Ovary (tissue), 9 donors: Measurements from ENCODE around the gene FOXP1. TPM values are rescaled to one million over a fixed set of nuclear protein-coding genes. Genes with fewer than 3 reads are reported as not detected.

Source experiments
- DNase-seq, 5 donors: peaks; one replicate each; pipeline ENCODE4 v3.0.0-alpha.2; 2019 to 2020
- H3K27ac ChIP-seq, 2 donors: fragments of 200-600 bp; one replicate each; pipeline versions ENCODE4 v1.5.1 to v1.8.0; 2019 to 2022
- H3K27me3 ChIP-seq: fragments of 200-600 bp; one replicate; pipeline ENCODE4 v1.8.0; 2022
- H3K36me3 ChIP-seq: fragments of 200-600 bp; sonication (generic); one replicate; pipeline ENCODE4 v1.5.1; 2019
- H3K4me1 ChIP-seq: one replicate; pipeline ENCODE4 v1.8.1; 2013; ENCODE audit warnings: mild to moderate bottlenecking, moderate library complexity; ENCODE audit not compliant: insufficient read depth
- H3K4me3 ChIP-seq: fragments of 200-600 bp; sonication (generic); one replicate; pipeline ENCODE4 v1.5.1; 2017
- H3K9me3 ChIP-seq, 2 donors: fragments of 200-600 bp in 1 of 2; sonication (generic) in 1 of 2; one replicate each; pipeline versions ENCODE4 v1.5.1 to v1.8.1; 2013 to 2019; ENCODE audit warnings: mild to moderate bottlenecking in 1 of 2, moderate library complexity in 1 of 2
- CTCF ChIP-seq, 3 donors: fragments of 450-650 bp in 2 of 3; fragments of 200-600 bp in 1 of 3; IDR thresholded peaks; one replicate each; pipeline versions ENCODE4 v1.5.1 to v1.8.0; 2016 to 2022; ENCODE audit warnings: antibody characterized with exemption in 3 of 3, mild to moderate bottlenecking in 1 of 3
- EP300 ChIP-seq: sonication (generic); formaldehyde crosslinking; IDR thresholded peaks from one replicate; pipeline ENCODE4 v1.6.1; 2017; ENCODE audit warnings: antibody characterized with exemption
- POLR2A ChIP-seq: fragments of 450-650 bp; IDR thresholded peaks from one replicate; pipeline ENCODE4 v1.6.1; 2017; ENCODE audit warnings: antibody characterized with exemption, mild to moderate bottlenecking, moderate library complexity
- WGBS, 3 donors: extraction: QIAGEN DNeasy Blood & Tissue Kit in 1 of 3; methylation state at CpG; one replicate each; pipeline versions ENCODE4 v1.1.5 to v1.1.7; 2013 to 2017; 5-methylcytosine and 5-hydroxymethylcytosine counted together
- intact Hi-C, 4 donors: fragments of 100-400 bp; cut with DNase I; formaldehyde crosslinking; loops; one replicate each; pipeline versions ENCODE4 v1.11.0 to v1.15.1; 2022 to 2023
- polyA plus RNA-seq, 2 donors: library from polyadenylated mRNA; stranded (reverse); fragments of 200-250 nt in 1 of 2; fragments of 350-450 nt in 1 of 2; fragmentation: Illumina TruSeq in 1 of 2; extraction: RNeasy Lipid Tissue Mini Kit (QIAGEN cat#74804) in 1 of 2; gene quantifications; one replicate each; pipeline ENCODE4 v1.2.3, GENCODE V29; 2013 to 2014
- total RNA-seq, 7 donors: library from RNA; depleted of rRNA in 2 of 7; stranded (reverse); fragments of >200 nt in 2 of 7; fragmentation: NEBNext Ultra II Directional in 3 of 7; extraction: Animal tissue kit (Norgen Biotek cat#: 25700) in 3 of 7; gene quantifications; one replicate each; pipeline versions ENCODE4 v1.1.0 to v1.2.4, GENCODE V29; 2016 to 2023
- donor health status: DM: no; HTN: no; CAD: no; lungs with moderate emphysema.
- donor health status: DM: no; HTN: no; CAD: no.
- donor health status: Bipolar disorder and iron deficiency.
- donor health status: DM: yes; HTN: yes; CAD: no.
- donor health status: DM: no; HTN: no; CAD: no.
- donor health status: DM: yes; HTN: yes; CAD: no.

FOXP1 gene
- total and polyA plus RNA-seq, 9 donors, result 31.7 to 126 (median 114) TPM

- Histone ChIP-seq H3K9me3 (no peaks in the 10 kb centered on the region), H3K4me1 (peaks cover 5% of the 10 kb centered on the region), H3K36me3 (no peaks in the 10 kb centered on the region), H3K27ac (no peak overlapping the region), H3K4me3 (no peak overlapping the region), H3K27me3 (no peaks in the 10 kb centered on the region)
- no peak for TF ChIP-seq POLR2A
- TF ChIP-seq CTCF (IDR thresholded peaks at IDR 0.05), result no peak
- no peak for TF ChIP-seq EP300
- intact Hi-C loops, result no loop called here
- WGBS, 3 donors, result 59 to 85% (median 75%) methylated on average over 3 of the region's 3 CpGs
- DNase-seq, result no peak
These were observed 351.3 kb downstream of the FOXP1 start for GRCh38 chr3:71232175-71232679.

GRCh38 chr3:71231680-71232079, 351.8 kb downstream of the FOXP1 start:
- no peak overlapping the region for H3K27ac ChIP-seq
- H3K36me3 ChIP-seq, result no peaks in the 10 kb centered on the region
- H3K9me3 ChIP-seq, result no peaks in the 10 kb centered on the region
- intact Hi-C loops, result no loop called here
- 67 to 71% (median 68%) methylated on average over 4 of the region's 4 CpGs for WGBS, 3 donors
- no peaks in the 10 kb centered on the region for H3K27me3 ChIP-seq
- TF ChIP-seq CTCF (IDR thresholded peaks at IDR 0.05), result no peak
- no peak for DNase-seq
- peaks cover 5% of the 10 kb centered on the region for H3K4me1 ChIP-seq
- H3K4me3 ChIP-seq, result no peak overlapping the region

- peaks cover 10% of the 10 kb centered on the region for H3K4me1 ChIP-seq
- H3K36me3 ChIP-seq, result no peaks in the 10 kb centered on the region
- peak in 1 of 5 donors; percentile 49 for DNase-seq
- H3K4me3 ChIP-seq, result no peak overlapping the region
- H3K9me3 ChIP-seq, result no peaks in the 10 kb centered on the region
- no peak overlapping the region for H3K27ac ChIP-seq
- intact Hi-C loops, result no loop called here
- WGBS, 3 donors, result 17 to 48% (median 31%) methylated on average over 7 of the region's 7 CpGs
- TF ChIP-seq EP300 (no peak), POLR2A (no peak), CTCF (IDR thresholded peaks at IDR 0.05) (no peak)
- no peaks in the 10 kb centered on the region for H3K27me3 ChIP-seq
These were observed 353.4 kb downstream of the FOXP1 start for GRCh38 chr3:71229905-71230657.

- Histone ChIP-seq H3K4me3 (no peak overlapping the region), H3K4me1 (peaks cover 12% of the 10 kb centered on the region), H3K27ac (no peak overlapping the region), H3K9me3 (no peaks in the 10 kb centered on the region), H3K27me3 (no peaks in the 10 kb centered on the region), H3K36me3 (no peaks in the 10 kb centered on the region)
- intact Hi-C loops, result no loop called here
- TF ChIP-seq EP300 (no peak), CTCF (IDR thresholded peaks at IDR 0.05) (no peak), POLR2A (no peak)
- 88 to 90% (median 90%) methylated on average over 9 of the region's 9 CpGs for WGBS, 3 donors
- no peak for DNase-seq
These were observed 355.2 kb downstream of the FOXP1 start for GRCh38 chr3:71228156-71228866.
